ENCODE results near the gene YTHDF1.

- TF ChIP-seq CTCF (IDR thresholded peaks at IDR 0.05) (no peak), POLR2AphosphoS5 (IDR thresholded peaks at IDR 0.05) (no peak), EP300 (IDR thresholded peaks at IDR 0.05) (no peak), POLR2A (IDR thresholded peaks at IDR 0.05) (no peak)
These were observed 13.0 kb downstream of the YTHDF1 start for GRCh38 chr20:63202811-63203526.

All from upper lobe of left lung (tissue), 4 donors.